ENCODE results near the gene SMPX. TPM values are rescaled to one million over a fixed set of nuclear protein-coding genes. Genes with fewer than 3 reads are reported as not detected.

The SMPX gene
- total RNA-seq, 4 donors from 2014 or later, result 79.1 to 797 (median 200) TPM

DNA sequence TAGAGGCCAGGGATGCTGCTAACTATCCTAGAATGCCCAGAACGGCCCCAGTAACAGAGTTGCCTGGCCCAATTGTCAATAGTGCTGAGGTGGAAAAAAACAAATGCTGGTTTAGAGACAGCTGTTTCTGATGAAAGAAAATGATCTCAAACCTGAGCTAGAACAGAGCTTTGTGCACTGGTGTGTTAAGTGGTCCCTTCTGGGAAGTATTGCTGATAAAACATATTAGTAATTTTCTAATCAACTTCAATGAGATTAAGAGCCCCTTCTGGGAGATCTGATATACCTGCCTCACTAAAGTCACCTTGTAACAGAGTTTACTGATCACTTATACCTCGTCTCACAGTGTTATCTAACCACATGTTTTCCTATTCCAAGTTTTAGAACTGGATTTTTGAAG lies 42.1 kb downstream of the SMPX start:
- H3K9me3 ChIP-seq, result no peaks in the 10 kb centered on the region
- TF ChIP-seq, protein P1, sequence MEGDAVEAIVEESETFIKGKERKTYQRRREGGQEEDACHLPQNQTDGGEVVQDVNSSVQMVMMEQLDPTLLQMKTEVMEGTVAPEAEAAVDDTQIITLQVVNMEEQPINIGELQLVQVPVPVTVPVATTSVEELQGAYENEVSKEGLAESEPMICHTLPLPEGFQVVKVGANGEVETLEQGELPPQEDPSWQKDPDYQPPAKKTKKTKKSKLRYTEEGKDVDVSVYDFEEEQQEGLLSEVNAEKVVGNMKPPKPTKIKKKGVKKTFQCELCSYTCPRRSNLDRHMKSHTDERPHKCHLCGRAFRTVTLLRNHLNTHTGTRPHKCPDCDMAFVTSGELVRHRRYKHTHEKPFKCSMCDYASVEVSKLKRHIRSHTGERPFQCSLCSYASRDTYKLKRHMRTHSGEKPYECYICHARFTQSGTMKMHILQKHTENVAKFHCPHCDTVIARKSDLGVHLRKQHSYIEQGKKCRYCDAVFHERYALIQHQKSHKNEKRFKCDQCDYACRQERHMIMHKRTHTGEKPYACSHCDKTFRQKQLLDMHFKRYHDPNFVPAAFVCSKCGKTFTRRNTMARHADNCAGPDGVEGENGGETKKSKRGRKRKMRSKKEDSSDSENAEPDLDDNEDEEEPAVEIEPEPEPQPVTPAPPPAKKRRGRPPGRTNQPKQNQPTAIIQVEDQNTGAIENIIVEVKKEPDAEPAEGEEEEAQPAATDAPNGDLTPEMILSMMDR (IDR thresholded peaks at IDR 0.05 in 4 of 5, conservative IDR thresholded peaks at IDR 0.05 in 1 of 5), result no peak
- TF ChIP-seq POLR2A (IDR thresholded peaks at IDR 0.05), result no peak
- no peaks in the 10 kb centered on the region for H3K36me3 ChIP-seq
- in situ Hi-C loops (cut with MboI; ENCODE audit: low sequenced_read_pairs in 4 of 4), result no loop called here
- intact Hi-C loops (cut with DNase I; ENCODE audit: low total_unique reads), result no loop called here
- no peak for DNase-seq
- ATAC-seq, result no peak
- peak overlapping the region; percentile 46 to 79 (median 66) for H3K27ac ChIP-seq
- no peaks in the 10 kb centered on the region for H3K27me3 ChIP-seq
- no peak overlapping the region for H3K4me3 ChIP-seq
- peaks cover 8% of the 10 kb centered on the region in 2 donors for H3K4me1 ChIP-seq

DNA sequence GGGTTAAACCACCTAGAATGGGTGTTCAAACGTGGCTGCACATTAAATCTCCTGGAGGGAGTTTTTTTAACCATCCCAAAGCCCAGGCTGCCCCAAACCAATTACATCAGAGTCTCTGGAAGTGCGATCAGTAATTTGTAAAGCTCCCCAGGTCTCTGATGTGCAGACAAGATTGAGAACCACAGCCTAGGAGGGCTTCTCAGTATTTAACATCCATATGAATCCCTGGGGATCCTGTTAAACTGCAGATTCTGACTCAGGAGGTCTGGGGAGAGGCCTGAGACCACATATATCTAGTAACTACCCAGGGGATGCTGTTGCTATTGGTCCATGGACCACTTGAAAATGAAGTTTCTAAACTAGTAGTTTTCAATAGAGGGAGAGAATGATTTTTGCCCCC lies 42.6 kb downstream of the SMPX start:
- in situ Hi-C loops (cut with MboI; ENCODE audit: low sequenced_read_pairs in 4 of 4) (no loop called here), intact Hi-C loops (cut with DNase I; ENCODE audit: low total_unique reads) (no loop called here)
- Histone ChIP-seq H3K36me3 (no peaks in the 10 kb centered on the region), H3K4me3 (no peak overlapping the region), H3K27me3 (no peaks in the 10 kb centered on the region), H3K27ac (peak overlapping the region in 3 of 4 donors; percentile 69 to 79 (median 70)), H3K4me1 (peaks cover 8% of the 10 kb centered on the region in 2 donors), H3K9me3 (no peaks in the 10 kb centered on the region)
- no peak for DNase-seq
- no peak for ATAC-seq
- TF ChIP-seq, protein P1 (IDR thresholded peaks at IDR 0.05 in 4 of 5, conservative IDR thresholded peaks at IDR 0.05 in 1 of 5), result no peak
- TF ChIP-seq POLR2A (IDR thresholded peaks at IDR 0.05), result no peak

DNA sequence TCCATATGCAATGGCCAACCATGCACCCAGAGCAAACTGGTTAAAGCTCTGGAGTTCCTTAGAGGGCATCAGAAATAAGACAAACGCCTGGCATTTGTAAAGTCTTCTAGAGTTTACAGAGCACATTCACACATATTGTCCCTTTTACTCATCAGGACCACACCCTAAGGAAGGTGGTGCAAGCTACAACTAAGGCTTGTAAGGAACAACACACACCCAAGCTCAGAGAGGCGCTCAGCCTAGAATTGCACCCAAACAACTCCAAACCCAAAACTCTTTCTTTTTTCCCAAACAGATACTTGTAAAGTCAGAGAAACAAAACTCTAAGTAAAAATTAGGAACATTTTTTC lies 46.1 kb downstream of the SMPX start:
- intact Hi-C loops (cut with DNase I; ENCODE audit: low total_unique reads), result loop anchor here (5.0 kb wide), 2 partner anchors 45 to 50 kb away; partner anchors contain the start of gene SMPX
- Histone ChIP-seq H3K9me3 (no peaks in the 10 kb centered on the region), H3K36me3 (no peaks in the 10 kb centered on the region), H3K4me1 (peaks cover 2 to 8% of the 10 kb centered on the region in 2 donors), H3K27ac (peak overlapping the region; percentile 69 to 79 (median 70)), H3K27me3 (no peaks in the 10 kb centered on the region), H3K4me3 (no peak overlapping the region)
- TF ChIP-seq POLR2A (IDR thresholded peaks at IDR 0.05), result no peak
- TF ChIP-seq, protein P1 (IDR thresholded peaks at IDR 0.05 in 4 of 5, conservative IDR thresholded peaks at IDR 0.05 in 1 of 5), result no peak
- no peak for DNase-seq
- in situ Hi-C loops (cut with MboI; ENCODE audit: low sequenced_read_pairs in 4 of 4), result no loop called here
- peak; percentile 31 to 37 for ATAC-seq

DNA sequence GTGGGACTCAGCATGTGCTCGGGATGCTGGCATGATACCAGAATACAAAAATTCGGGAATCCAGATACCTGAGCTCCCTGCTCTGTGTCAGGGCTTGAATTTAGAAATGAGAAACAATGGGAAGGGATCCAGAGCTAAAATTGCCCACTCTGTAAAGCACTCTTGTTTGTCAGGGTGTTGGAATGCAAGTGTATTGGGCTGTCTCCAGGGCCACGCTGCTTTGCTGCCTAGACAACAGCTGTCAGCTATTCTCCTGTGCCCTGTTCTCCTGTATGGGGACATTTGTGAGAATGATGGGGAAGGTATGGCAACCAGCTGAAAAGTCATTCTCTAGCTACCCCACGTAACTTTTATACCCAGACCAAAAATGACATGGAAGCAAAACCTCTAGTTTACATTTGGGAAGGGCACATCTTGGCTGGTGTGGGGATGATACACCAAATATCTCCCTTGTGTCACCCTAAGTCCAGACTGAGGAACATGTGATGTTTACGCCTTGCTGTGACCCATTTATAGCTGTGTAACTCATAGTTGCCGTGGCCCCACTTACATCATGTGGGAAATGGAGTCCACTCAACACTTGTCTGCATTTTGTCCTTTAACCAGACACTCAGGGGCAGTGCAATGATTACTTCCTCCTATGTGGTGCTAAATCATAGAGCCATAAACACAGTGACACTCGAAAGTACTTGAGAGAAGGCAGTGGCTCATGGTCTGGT lies 46.6 kb downstream of the SMPX start:
- DNase-seq (peak; percentile 20 to 47), ATAC-seq (peak; percentile 85 to 89)
- no peaks in the 10 kb centered on the region for H3K27me3 ChIP-seq
- H3K36me3 ChIP-seq, result no peaks in the 10 kb centered on the region
- peak overlapping the region; percentile 69 to 79 (median 70) for H3K27ac ChIP-seq
- in situ Hi-C loops (cut with MboI; ENCODE audit: low sequenced_read_pairs in 4 of 4), result no loop called here
- H3K9me3 ChIP-seq, result no peaks in the 10 kb centered on the region
- TF ChIP-seq, protein P1 (IDR thresholded peaks at IDR 0.05 in 4 of 5, conservative IDR thresholded peaks at IDR 0.05 in 1 of 5), result no peak
- peak in 1 of 2 donors; percentile 9 for TF ChIP-seq POLR2A (IDR thresholded peaks at IDR 0.05)
- H3K4me3 ChIP-seq, result no peak overlapping the region
- intact Hi-C loops (cut with DNase I; ENCODE audit: low total_unique reads), result loop anchor here (5.0 kb wide), 2 partner anchors 46 to 49 kb away; partner anchors contain the start of gene SMPX
- H3K4me1 ChIP-seq, result peaks cover 2 to 8% of the 10 kb centered on the region in 2 donors
